ENCODE measurements around the gene TMEM233. TPM values are rescaled to one million over a fixed set of nuclear protein-coding genes. Genes with fewer than 3 reads are reported as not detected.

The TMEM233 gene
- total and polyA plus RNA-seq, 2 of the 8 experiments (the other 6 are each of a cell fraction or from before 2014, with no cell fraction given): 0.09 TPM

DNA sequence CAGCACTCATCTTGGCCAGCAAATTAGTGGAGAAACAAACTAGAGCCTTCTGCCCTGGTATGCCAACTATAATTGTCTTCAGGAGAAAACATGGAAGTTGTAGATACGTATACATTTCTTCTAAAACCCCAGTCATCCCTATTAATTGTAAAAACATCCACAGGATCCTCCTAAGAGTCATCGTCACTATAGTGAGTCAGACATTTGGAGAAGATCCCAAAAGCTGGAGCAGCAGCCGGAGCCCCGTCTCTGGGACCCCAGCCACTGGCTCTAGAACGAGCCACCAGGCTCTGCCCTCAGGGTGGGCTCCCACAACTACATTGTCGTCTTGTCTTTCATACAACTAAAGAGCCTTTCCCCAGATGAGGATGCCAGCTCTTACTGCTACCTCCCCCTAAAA is 89.8 kb downstream of the TMEM233 start:
- H3K9me3 ChIP-seq (ENCODE audit: insufficient read depth in 2 of 2, low read depth in 1 of 2, low read length in 1 of 2): no peaks in the 10 kb centered on the region
- no peak overlapping the region for H3K4me2 ChIP-seq (ENCODE audit: insufficient read depth in 1 of 2, low read depth in 2 of 2, low read length in 2 of 2)
- H2BK12ac ChIP-seq (ENCODE audit: low read depth, low read length): no peak overlapping the region
- H3K56ac ChIP-seq (replicated peaks; ENCODE audit: insufficient read length, low read depth, low read length): no peak overlapping the region
- DNase-seq (ENCODE audit: low read depth in 1 of 2, low spot score in 2 of 2) (no peak), FAIRE-seq (no peak)
- POLR2A ChIA-PET (ENCODE audit: partially characterized antibody): interaction anchor here (0.6 to 3.1 kb wide), 5 partner anchors 11 to 181 kb away, joined by 3 to 10 read pairs (median 3); no protein-coding TSS in a partner anchor
- no peak overlapping the region for H4K5ac ChIP-seq (ENCODE audit: insufficient read length, low read depth, low read length)
- peaks cover 0 to 2% (median 0%) of the 10 kb centered on the region in 4 experiments; a peak in 2 of 7 replicates for H3K4me1 ChIP-seq (replicated peaks in 1 of 4; ENCODE audit: control insufficient read depth in 3 of 4, insufficient read depth in 4 of 4, low read length in 3 of 4)
- H3K4me3 ChIP-seq (ENCODE audit: extremely low read depth in 1 of 4, insufficient read depth in 2 of 4, low read depth in 3 of 4, low read length in 4 of 4): no peak overlapping the region
- no peak overlapping the region for H3K4ac ChIP-seq (replicated peaks; ENCODE audit: insufficient read length, low read depth, low read length)
- no peak overlapping the region for H2AK5ac ChIP-seq (ENCODE audit: low read depth, low read length)
- no peaks in the 10 kb centered on the region; the same call in 1 of the 2 replicates for H3K79me1 ChIP-seq (ENCODE audit: low read depth, low read length)
- no peak overlapping the region for H2BK20ac ChIP-seq (ENCODE audit: low read length)
- CTCF ChIA-PET (ENCODE audit: partially characterized antibody): interaction anchor here (2.2 kb wide), 1 partner anchor 12 kb away, joined by 10 read pairs; no protein-coding TSS in a partner anchor
- no peak overlapping the region for H3K14ac ChIP-seq (ENCODE audit: insufficient read length)
- H3K27ac ChIP-seq (ENCODE audit: low read depth, low read length): no peak overlapping the region
- H2BK5ac ChIP-seq (ENCODE audit: low read depth, low read length): no peak overlapping the region
- no peaks in the 10 kb centered on the region for H3K23me2 ChIP-seq (ENCODE audit: low read depth, low read length)
- H3K9ac ChIP-seq (replicated peaks in 1 of 4; ENCODE audit: extremely low read depth in 1 of 4, low read depth in 3 of 4, low read length in 3 of 4): no peak overlapping the region
- TF ChIP-seq CBX8 (IDR thresholded peaks at IDR 0.05; ENCODE audit: borderline replicate concordance, low read depth, low read length): no peak
- TF ChIP-seq TBP (IDR thresholded peaks at IDR 0.05; ENCODE audit: low read depth, low read length): no peak
- TF ChIP-seq CBX5 (IDR thresholded peaks at IDR 0.05; ENCODE audit: low read depth, low read length): no peak
- no peak for TF ChIP-seq POU5F1 (IDR thresholded peaks at IDR 0.05; ENCODE audit: low read depth, low read length)
- no peak for TF ChIP-seq SP4 (IDR thresholded peaks at IDR 0.05; ENCODE audit: low read length)
- no peak for TF ChIP-seq ZNF274 (IDR thresholded peaks at IDR 0.05; ENCODE audit: borderline replicate concordance, extremely low read depth, low read length)
- no peak for TF ChIP-seq TAF7 (optimal IDR thresholded peaks at IDR 0.05; ENCODE audit: borderline replicate concordance, low read depth, low read length)
- TF ChIP-seq, protein P1, sequence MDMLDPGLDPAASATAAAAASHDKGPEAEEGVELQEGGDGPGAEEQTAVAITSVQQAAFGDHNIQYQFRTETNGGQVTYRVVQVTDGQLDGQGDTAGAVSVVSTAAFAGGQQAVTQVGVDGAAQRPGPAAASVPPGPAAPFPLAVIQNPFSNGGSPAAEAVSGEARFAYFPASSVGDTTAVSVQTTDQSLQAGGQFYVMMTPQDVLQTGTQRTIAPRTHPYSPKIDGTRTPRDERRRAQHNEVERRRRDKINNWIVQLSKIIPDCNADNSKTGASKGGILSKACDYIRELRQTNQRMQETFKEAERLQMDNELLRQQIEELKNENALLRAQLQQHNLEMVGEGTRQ (IDR thresholded peaks at IDR 0.05; ENCODE audit: low read length): no peak
- no peak for TF ChIP-seq SIX5 (IDR thresholded peaks at IDR 0.05; ENCODE audit: low read depth, low read length)
- no peak overlapping the region for H2BK15ac ChIP-seq (ENCODE audit: low read length)
- H3K79me2 ChIP-seq (ENCODE audit: control insufficient read depth in 1 of 2, insufficient read depth in 2 of 2, low read length in 2 of 2): no peaks in the 10 kb centered on the region
- no peak overlapping the region for H3K23ac ChIP-seq (ENCODE audit: insufficient read length)
- peaks cover 2 to 5% of the 10 kb centered on the region in 2 experiments for H4K20me1 ChIP-seq (replicated peaks in 1 of 2; ENCODE audit: control insufficient read depth in 1 of 2, insufficient read depth in 2 of 2, low read length in 2 of 2)
- H2AFZ ChIP-seq (ENCODE audit: low read length): no peak overlapping the region
- H3K18ac ChIP-seq (ENCODE audit: extremely low read depth, low read length): no peak overlapping the region
- no peak overlapping the region for H2BK120ac ChIP-seq (replicated peaks; ENCODE audit: low read depth, low read length)
- peaks cover 15 to 40% (median 32%) of the 10 kb centered on the region in 4 experiments for H3K36me3 ChIP-seq (ENCODE audit: control insufficient read depth in 2 of 4, insufficient read depth in 4 of 4, low read length in 3 of 4)
- H4K8ac ChIP-seq (ENCODE audit: extremely low read depth, insufficient read depth, low read length): no peak overlapping the region
- no peak overlapping the region for H4K91ac ChIP-seq (replicated peaks; ENCODE audit: insufficient read length, low read length)
- 90% methylated on average over 6 of the region's 6 CpGs; no CpG with 5 or more reads in 1 of the 2 experiments for WGBS, 2 experiments (ENCODE audit: extremely low coverage in 1 of 2, insufficient coverage in 1 of 2, insufficient read length in 1 of 2, insufficient replicate concordance in 2 of 2, low coverage in 1 of 2, low lambda C conversion rate in 2 of 2, missing lambda C conversion rate in 1 of 2)
- H3K27me3 ChIP-seq (replicated peaks in 1 of 4; ENCODE audit: control insufficient read depth in 3 of 4, extremely low read depth in 1 of 4, insufficient read depth in 3 of 4, low read length in 3 of 4): no peaks in the 10 kb centered on the region
